Smooth muscle cell (in vitro differentiated cells): Measurements from ENCODE around the gene AOC2. TPM values are rescaled to one million over a fixed set of nuclear protein-coding genes. Genes with fewer than 3 reads are reported as not detected.
"Not testable (repeated sequence)": the region's sequence is repeated elsewhere in the genome, so short reads cannot be mapped to it uniquely, and the experiment has no call there.

ENCODE experiments used
- DNase-seq: peaks from one replicate; lab custom pipeline; 2025; ENCODE audit not compliant: unreplicated experiment; lab: John Stamatoyannopoulos, UW
- H2AFZ ChIP-seq: fragments of 200-600 bp; sonication (generic); 2 replicates; pipeline ENCODE4 v1.6.0; 2016; ENCODE audit warnings: antibody characterized with exemption, low read depth, mild to moderate bottlenecking
- H3F3A ChIP-seq: fragments of 200-600 bp; sonication (generic); 2 replicates; pipeline ENCODE4 v1.6.0; 2017; ENCODE audit warnings: antibody characterized with exemption, low read depth
- H3K27ac ChIP-seq: fragments of 200-600 bp; sonication (generic); 2 replicates; pipeline ENCODE4 v1.5.1; 2016; ENCODE audit warnings: low read depth, mild to moderate bottlenecking
- H3K27me3 ChIP-seq: fragments of 200-600 bp; sonication (generic); 2 replicates; pipeline ENCODE4 v1.6.1; 2016; ENCODE audit warnings: low read depth, mild to moderate bottlenecking
- H3K36me3 ChIP-seq: fragments of 200-600 bp; sonication (generic); 2 replicates; pipeline ENCODE4 v1.5.1; 2016; ENCODE audit warnings: low read depth
- H3K4me1 ChIP-seq: fragments of 200-600 bp; sonication (generic); 2 replicates; pipeline ENCODE4 v1.5.1; 2016; ENCODE audit warnings: low read depth
- H3K4me2 ChIP-seq: fragments of 200-600 bp; sonication (generic); 2 replicates; pipeline ENCODE4 v1.6.0; 2016; ENCODE audit warnings: mild to moderate bottlenecking
- H3K4me3 ChIP-seq: fragments of 200-600 bp; sonication (generic); 2 replicates; pipeline ENCODE4 v1.5.1; 2016; ENCODE audit warnings: mild to moderate bottlenecking
- H3K79me2 ChIP-seq: fragments of 200-600 bp; sonication (generic); 2 replicates; pipeline ENCODE4 v1.6.0; 2016; ENCODE audit warnings: low read depth, mild to moderate bottlenecking
- H3K9ac ChIP-seq: fragments of 200-600 bp; sonication (generic); 2 replicates; pipeline ENCODE4 v1.6.0; 2016; ENCODE audit warnings: low read depth
- H3K9me3 ChIP-seq: fragments of 200-600 bp; sonication (generic); replicated peaks from 2 replicates; pipeline ENCODE4 v1.5.1; 2016; ENCODE audit warnings: low read depth
- H4K20me1 ChIP-seq: fragments of 200-600 bp; sonication (generic); 2 replicates; pipeline ENCODE4 v1.6.0; 2016; ENCODE audit warnings: low read depth
- CTCF ChIP-seq: fragments of 200-600 bp; sonication (generic); IDR thresholded peaks from 2 replicates; pipeline ENCODE4 v1.5.1; 2017; ENCODE audit warnings: borderline replicate concordance, mild to moderate bottlenecking, antibody characterized with exemption; ENCODE audit not compliant: insufficient read depth, poor library complexity, severe bottlenecking
- WGBS: methylation state at CpG from one replicate; pipeline ENCODE4 v1.1.7; 2016; ENCODE audit warnings: low lambda C conversion rate; 5-methylcytosine and 5-hydroxymethylcytosine counted together
- polyA plus RNA-seq: library from polyadenylated mRNA; unstranded; fragments of >200 nt; fragmentation: Nextera tagmentation; extraction: Ambion mirVana; gene quantifications from 2 replicates; pipeline ENCODE4 v1.2.1, GENCODE V29; 2016
- total RNA-seq: library from RNA; depleted of rRNA; stranded (reverse); fragments of >200 nt; gene quantifications from 2 replicates; pipeline ENCODE4 v1.2.3, GENCODE V29; 2014

The AOC2 gene
- total and polyA plus RNA-seq, 2 experiments from 2014 or later = 0.91 to 2.3 TPM

- WGBS = 70% methylated on average over 7 of the region's 7 CpGs
- no peak for TF ChIP-seq CTCF
These were observed 39.6 kb downstream of the AOC2 start for GRCh38 chr17:42883802-42884558.

GRCh38 chr17:42885806-42886205 lies 41.4 kb downstream of the AOC2 start:
- H2AFZ ChIP-seq, H3F3A ChIP-seq, H3K9me3 ChIP-seq, H3K4me1 ChIP-seq, H3K4me2 ChIP-seq, DNase-seq, H3K27ac ChIP-seq, H3K4me3 ChIP-seq, H4K20me1 ChIP-seq, H3K79me2 ChIP-seq, H3K36me3 ChIP-seq, H3K27me3 ChIP-seq, H3K9ac ChIP-seq: not testable (repeated sequence)
- WGBS = 95% methylated on average over 3 of the region's 3 CpGs

More at GRCh38 chr17:42883802-42884558, 39.6 kb downstream of the AOC2 start:
- Histone ChIP-seq H3K4me2 (no peak overlapping the region), H3K27me3 (no peaks in the 10 kb centered on the region), H3F3A (no peaks in the 10 kb centered on the region), H3K4me3 (no peak overlapping the region), H3K9me3 (no peaks in the 10 kb centered on the region), H3K36me3 (no peaks in the 10 kb centered on the region), H3K4me1 (no peaks in the 10 kb centered on the region), H3K9ac (no peak overlapping the region), H3K79me2 (no peaks in the 10 kb centered on the region), H3K27ac (no peak overlapping the region), H4K20me1 (no peaks in the 10 kb centered on the region), H2AFZ (no peak overlapping the region)
- DNase-seq = no peak

GRCh38 chr17:42886283-42887176 lies 42.1 kb downstream of the AOC2 start:
- H3K4me3 ChIP-seq = no peak overlapping the region
- no peak for TF ChIP-seq CTCF
- peaks cover 3% of the 10 kb centered on the region for H3F3A ChIP-seq
- no peaks in the 10 kb centered on the region for H3K27me3 ChIP-seq
- no peaks in the 10 kb centered on the region for H3K4me1 ChIP-seq
- H3K36me3 ChIP-seq = no peaks in the 10 kb centered on the region
- H3K9me3 ChIP-seq = no peaks in the 10 kb centered on the region
- H2AFZ ChIP-seq = no peak overlapping the region
- no peak overlapping the region for H3K4me2 ChIP-seq
- no peaks in the 10 kb centered on the region for H4K20me1 ChIP-seq
- no peak overlapping the region for H3K9ac ChIP-seq
- no peak for DNase-seq
- 92% methylated on average over 15 of the region's 15 CpGs for WGBS
- H3K79me2 ChIP-seq = no peaks in the 10 kb centered on the region
- H3K27ac ChIP-seq = no peak overlapping the region

- no peak overlapping the region for H3K27ac ChIP-seq
- no peak for DNase-seq
- no peaks in the 10 kb centered on the region for H3K9me3 ChIP-seq
- H3K4me1 ChIP-seq = peaks cover 3% of the 10 kb centered on the region
- 90% methylated on average over 6 of the region's 7 CpGs for WGBS
- peaks cover 7% of the 10 kb centered on the region for H3F3A ChIP-seq
- no peak overlapping the region for H2AFZ ChIP-seq
- TF ChIP-seq CTCF = no peak
- no peaks in the 10 kb centered on the region for H3K36me3 ChIP-seq
- H3K79me2 ChIP-seq = no peaks in the 10 kb centered on the region
- H3K9ac ChIP-seq = no peak overlapping the region
- H3K4me2 ChIP-seq = no peak overlapping the region
- H4K20me1 ChIP-seq = no peaks in the 10 kb centered on the region
- H3K27me3 ChIP-seq = no peaks in the 10 kb centered on the region
- no peak overlapping the region for H3K4me3 ChIP-seq
These were observed 45.4 kb downstream of the AOC2 start for GRCh38 chr17:42889809-42890208.
